Gastrocnemius medialis (tissue), 4 donors: ENCODE measurements around the gene TBRG4.
A peak's percentile ranks its signal among the peaks of the same experiment; 100 is the strongest.

Experiments
- CTCF ChIP-seq, 5 experiments: fragments of 450-650 bp in 3 of 5; fragments of 200-600 bp in 2 of 5; sonication (generic) in 2 of 5; IDR thresholded peaks in 4 of 5; conservative IDR thresholded peaks in 1 of 5; 1 replicate in 4 of 5; 2 replicates in 1 of 5; pipeline ENCODE4 v1.5.1; 2016 to 2019; ENCODE audit warnings: antibody characterized with exemption in 5 of 5, mild to moderate bottlenecking in 3 of 5, moderate library complexity in 3 of 5
- POLR2A ChIP-seq, 2 donors: fragments of 450-650 bp; IDR thresholded peaks; one replicate each; pipeline ENCODE4 v1.6.1; 2017; ENCODE audit warnings: antibody characterized with exemption in 2 of 2, mild to moderate bottlenecking in 2 of 2, moderate library complexity in 2 of 2

DNA sequence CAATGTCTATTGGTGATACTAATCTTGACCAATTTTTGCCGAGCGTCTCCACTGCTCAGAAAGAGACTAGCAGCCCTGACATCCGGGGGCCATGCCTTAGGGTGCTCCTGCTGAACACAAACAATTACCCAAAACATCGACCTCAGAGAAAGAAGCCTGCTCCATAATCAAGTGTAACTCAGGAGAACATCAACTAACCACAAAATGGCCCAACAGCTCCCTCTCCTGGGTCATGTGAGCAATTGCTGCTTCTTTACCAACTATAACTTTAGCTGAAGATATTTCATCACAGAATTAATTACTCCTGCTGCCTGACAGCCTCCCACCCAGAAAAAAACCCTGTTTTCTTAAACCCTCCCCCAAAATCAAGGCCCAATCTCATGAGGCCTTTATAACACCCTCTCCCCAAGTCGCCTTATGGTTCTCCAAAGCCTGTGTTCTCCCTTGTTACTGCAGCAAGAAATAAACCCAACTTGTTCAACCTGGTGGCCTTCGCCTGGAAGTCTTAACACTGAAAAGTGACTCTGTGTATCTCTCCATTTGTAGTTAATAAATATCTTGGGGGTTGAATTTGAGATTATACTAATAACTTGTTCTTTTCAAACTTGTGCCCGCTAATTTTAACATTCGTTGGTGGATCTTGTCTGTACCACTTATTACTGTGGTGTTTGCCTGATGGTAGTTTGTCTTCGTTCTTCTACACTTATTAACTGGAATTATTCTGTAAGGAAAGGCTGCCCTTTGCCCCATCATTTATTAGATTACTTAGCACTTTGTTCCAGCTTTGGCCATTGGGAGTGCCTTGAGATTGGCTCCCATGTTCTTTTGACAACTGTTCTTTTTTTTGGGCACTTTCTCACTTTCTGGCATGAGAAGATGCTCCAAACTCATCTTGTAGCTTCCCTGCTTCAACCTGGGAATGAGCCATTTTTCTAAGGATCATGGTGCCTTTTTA is 24.9 kb upstream of the TBRG4 start:
- TF ChIP-seq CTCF (IDR thresholded peaks at IDR 0.05 in 4 of 5, conservative IDR thresholded peaks at IDR 0.05 in 1 of 5): peak; percentile 70 to 84 (median 79)
- no peak for TF ChIP-seq POLR2A (IDR thresholded peaks at IDR 0.05)
